ENCODE results near the gene ACTL7A. TPM values are rescaled to one million over a fixed set of nuclear protein-coding genes. Genes with fewer than 3 reads are reported as not detected.

The ACTL7A gene
- total and polyA plus RNA-seq, 2 of the 13 experiments (the other 11 are each of a cell fraction or from before 2014, with no cell fraction given) = not detected

DNA sequence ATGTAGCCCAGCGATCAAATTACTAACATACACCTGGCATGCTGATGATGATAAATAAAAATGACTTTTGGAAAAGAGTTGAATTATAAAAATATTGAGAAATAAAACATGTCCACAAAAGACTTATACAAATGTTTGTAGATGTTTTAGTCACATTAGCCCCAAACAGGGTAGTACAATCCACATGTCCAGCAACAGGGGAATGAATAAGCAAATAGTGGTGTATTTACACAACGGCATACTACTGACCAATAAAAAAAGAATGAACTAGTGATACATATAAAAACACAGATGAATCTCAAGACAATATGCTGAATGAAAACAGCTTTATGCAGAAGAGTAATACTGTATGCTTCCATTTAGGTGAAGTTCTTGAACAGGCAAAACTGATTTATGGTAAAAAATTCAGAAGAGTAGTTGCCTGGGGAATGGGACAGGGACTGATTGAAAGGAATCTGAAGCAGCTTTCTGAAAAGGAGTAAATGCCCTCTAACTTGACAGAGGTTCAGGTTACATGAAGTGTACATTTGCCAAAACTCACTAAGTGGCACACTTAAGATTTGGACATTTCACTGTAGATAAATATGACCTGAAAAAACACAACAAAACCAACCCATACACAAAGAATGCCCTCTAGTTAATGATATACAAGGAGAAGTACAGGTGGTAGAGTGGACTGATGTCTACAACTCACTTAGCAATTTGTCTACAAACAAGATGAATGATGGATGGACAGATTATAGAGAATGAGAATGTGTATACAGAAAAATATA, 35.4 kb downstream of the ACTL7A start (continued):
- TF ChIP-seq LCORL (IDR thresholded peaks at IDR 0.05) = no peak
- TF ChIP-seq LCORL (CRISPR knock-in tag; IDR thresholded peaks at IDR 0.05) = 0 out of 2 replicates have a peak, but pooled peaks have one; percentile 17
- TF ChIP-seq KDM1A (CRISPR knock-in tag; IDR thresholded peaks at IDR 0.05) = no peak
- TF ChIP-seq KLF16 (CRISPR knock-in tag; IDR thresholded peaks at IDR 0.05) = peak in 1 of 2 experiments; percentile 32; a peak in 1 of 4 replicates
- TF ChIP-seq ZFP36L1 (CRISPR knock-in tag; IDR thresholded peaks at IDR 0.05) = no peak
- peak; percentile 82; the same call in 1 of the 2 replicates for TF ChIP-seq SIX1 (CRISPR knock-in tag; IDR thresholded peaks at IDR 0.05; ENCODE audit: borderline replicate concordance)
- TF ChIP-seq ZNF20 (CRISPR knock-in tag; IDR thresholded peaks at IDR 0.05) = no peak
- TF ChIP-seq, protein P1, sequence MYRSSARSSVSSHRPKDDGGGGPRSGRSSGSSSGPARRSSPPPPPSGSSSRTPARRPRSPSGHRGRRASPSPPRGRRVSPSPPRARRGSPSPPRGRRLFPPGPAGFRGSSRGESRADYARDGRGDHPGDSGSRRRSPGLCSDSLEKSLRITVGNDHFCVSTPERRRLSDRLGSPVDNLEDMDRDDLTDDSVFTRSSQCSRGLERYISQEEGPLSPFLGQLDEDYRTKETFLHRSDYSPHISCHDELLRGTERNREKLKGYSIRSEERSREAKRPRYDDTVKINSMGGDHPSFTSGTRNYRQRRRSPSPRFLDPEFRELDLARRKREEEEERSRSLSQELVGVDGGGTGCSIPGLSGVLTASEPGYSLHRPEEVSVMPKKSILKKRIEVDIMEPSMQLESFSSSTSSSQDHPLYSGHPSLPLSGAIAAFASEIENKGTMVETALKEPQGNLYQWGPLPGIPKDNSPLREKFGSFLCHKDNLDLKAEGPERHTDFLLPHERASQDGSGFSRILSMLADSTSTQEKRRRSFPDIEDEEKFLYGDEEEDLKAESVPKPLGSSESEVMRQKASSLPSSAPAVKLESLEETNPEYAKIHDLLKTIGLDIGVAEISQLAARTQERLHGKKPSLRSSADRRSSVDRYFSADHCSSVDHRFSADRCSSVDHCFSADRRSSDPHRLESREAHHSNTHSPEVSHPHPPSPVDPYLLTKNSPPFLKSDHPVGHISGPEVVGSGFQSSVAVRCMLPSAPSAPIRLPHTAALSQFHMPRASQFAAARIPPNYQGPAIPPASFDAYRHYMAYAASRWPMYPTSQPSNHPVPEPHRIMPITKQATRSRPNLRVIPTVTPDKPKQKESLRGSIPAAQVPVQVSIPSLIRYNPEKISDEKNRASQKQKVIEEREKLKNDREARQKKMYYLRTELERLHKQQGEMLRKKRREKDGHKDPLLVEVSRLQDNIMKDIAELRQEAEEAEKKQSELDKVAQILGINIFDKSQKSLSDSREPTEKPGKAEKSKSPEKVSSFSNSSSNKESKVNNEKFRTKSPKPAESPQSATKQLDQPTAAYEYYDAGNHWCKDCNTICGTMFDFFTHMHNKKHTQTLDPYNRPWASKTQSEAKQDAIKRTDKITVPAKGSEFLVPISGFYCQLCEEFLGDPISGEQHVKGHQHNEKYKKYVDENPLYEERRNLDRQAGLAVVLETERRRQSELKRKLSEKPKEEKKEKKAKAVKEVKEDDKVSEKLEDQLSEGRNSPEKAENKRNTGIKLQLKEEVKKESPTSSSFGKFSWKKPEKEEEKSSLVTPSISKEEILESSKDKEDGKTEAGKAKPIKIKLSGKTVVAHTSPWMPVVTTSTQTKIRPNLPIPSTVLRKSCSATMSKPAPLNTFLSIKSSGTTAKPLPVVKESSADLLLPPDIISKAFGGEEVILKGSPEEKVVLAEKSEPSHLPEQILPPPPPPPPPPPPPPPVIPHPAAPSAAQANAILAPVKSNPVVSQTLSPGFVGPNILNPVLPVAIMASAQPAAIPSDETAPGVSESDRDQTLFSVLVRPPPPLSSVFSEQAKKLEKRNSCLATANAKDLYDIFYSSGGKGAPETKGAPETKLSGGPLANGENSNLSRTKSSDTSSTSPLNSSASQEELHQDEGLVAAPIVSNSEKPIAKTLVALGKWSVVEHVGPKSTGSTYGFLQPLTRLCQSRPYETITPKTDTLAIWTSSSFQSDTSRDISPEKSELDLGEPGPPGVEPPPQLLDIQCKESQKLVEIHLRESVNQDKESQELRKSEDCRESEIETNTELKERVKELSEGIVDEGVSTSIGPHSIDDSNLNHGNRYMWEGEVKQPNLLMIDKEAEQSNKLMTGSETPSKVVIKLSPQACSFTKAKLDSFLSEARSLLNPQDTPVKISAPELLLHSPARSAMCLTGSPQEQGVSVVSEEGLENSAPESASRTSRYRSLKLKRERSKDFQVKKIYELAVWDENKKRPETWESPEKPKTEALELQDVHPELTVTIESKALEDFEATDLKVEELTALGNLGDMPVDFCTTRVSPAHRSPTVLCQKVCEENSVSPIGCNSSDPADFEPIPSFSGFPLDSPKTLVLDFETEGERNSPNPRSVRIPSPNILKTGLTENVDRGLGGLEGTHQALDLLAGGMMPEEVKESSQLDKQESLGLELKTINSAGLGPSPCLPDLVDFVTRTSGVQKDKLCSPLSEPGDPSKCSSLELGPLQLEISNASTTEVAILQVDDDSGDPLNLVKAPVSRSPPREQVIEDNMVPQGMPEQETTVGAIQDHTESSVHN (CRISPR knock-in tag; IDR thresholded peaks at IDR 0.05) = no peak
- TF ChIP-seq, protein P2, sequence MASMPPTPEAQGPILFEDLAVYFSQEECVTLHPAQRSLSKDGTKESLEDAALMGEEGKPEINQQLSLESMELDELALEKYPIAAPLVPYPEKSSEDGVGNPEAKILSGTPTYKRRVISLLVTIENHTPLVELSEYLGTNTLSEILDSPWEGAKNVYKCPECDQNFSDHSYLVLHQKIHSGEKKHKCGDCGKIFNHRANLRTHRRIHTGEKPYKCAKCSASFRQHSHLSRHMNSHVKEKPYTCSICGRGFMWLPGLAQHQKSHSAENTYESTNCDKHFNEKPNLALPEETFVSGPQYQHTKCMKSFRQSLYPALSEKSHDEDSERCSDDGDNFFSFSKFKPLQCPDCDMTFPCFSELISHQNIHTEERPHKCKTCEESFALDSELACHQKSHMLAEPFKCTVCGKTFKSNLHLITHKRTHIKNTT (CRISPR knock-in tag; IDR thresholded peaks at IDR 0.05) = no peak
- TF ChIP-seq, protein P3, sequence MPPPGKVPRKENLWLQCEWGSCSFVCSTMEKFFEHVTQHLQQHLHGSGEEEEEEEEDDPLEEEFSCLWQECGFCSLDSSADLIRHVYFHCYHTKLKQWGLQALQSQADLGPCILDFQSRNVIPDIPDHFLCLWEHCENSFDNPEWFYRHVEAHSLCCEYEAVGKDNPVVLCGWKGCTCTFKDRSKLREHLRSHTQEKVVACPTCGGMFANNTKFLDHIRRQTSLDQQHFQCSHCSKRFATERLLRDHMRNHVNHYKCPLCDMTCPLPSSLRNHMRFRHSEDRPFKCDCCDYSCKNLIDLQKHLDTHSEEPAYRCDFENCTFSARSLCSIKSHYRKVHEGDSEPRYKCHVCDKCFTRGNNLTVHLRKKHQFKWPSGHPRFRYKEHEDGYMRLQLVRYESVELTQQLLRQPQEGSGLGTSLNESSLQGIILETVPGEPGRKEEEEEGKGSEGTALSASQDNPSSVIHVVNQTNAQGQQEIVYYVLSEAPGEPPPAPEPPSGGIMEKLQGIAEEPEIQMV (CRISPR knock-in tag; IDR thresholded peaks at IDR 0.05; ENCODE audit: low read depth) = no peak
- TF ChIP-seq, protein P4, sequence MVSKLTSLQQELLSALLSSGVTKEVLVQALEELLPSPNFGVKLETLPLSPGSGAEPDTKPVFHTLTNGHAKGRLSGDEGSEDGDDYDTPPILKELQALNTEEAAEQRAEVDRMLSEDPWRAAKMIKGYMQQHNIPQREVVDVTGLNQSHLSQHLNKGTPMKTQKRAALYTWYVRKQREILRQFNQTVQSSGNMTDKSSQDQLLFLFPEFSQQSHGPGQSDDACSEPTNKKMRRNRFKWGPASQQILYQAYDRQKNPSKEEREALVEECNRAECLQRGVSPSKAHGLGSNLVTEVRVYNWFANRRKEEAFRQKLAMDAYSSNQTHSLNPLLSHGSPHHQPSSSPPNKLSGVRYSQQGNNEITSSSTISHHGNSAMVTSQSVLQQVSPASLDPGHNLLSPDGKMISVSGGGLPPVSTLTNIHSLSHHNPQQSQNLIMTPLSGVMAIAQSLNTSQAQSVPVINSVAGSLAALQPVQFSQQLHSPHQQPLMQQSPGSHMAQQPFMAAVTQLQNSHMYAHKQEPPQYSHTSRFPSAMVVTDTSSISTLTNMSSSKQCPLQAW (CRISPR knock-in tag; IDR thresholded peaks at IDR 0.05) = no peak
- no peak for TF ChIP-seq IRF2 (CRISPR knock-in tag; IDR thresholded peaks at IDR 0.05)

Measured in HepG2 (cell line).